Hepatocyte (in vitro differentiated cells): ENCODE results near the gene TLR9.

ENCODE experiments used
- CTCF ChIP-seq: fragments of 200-600 bp; sonication (generic); IDR thresholded peaks from 2 replicates; pipeline ENCODE4 v1.5.1; 2016; ENCODE audit warnings: antibody characterized with exemption, mild to moderate bottlenecking; ENCODE audit not compliant: poor library complexity
- EZH2 ChIP-seq: fragments of 200-600 bp; sonication (generic); IDR thresholded peaks from 2 replicates; pipeline ENCODE4 v1.6.1; 2016; ENCODE audit warnings: antibody characterized with exemption, mild to moderate bottlenecking, borderline replicate concordance
- EZH2phosphoT487 ChIP-seq: fragments of 200-600 bp; sonication (generic); IDR thresholded peaks from one replicate; pipeline ENCODE4 v1.6.1; 2018; ENCODE audit warnings: antibody characterized with exemption, mild to moderate bottlenecking, low read depth, moderate library complexity; ENCODE audit not compliant: unreplicated experiment, severe bottlenecking

GRCh38 chr3:52184690-52185089, 40.8 kb downstream of the TLR9 start:
- no peak for TF ChIP-seq CTCF
- TF ChIP-seq EZH2 = no peak
- no peak for TF ChIP-seq EZH2phosphoT487
